Mononuclear cell (primary cell): ENCODE data around the gene ATP5PO. TPM values are rescaled to one million over a fixed set of nuclear protein-coding genes. Genes with fewer than 3 reads are reported as not detected.

Experiments used
- H3K27me3 ChIP-seq: 2 replicates; pipeline ENCODE4 v1.6.0; 2011; ENCODE audit warnings: low read length, control low read depth; ENCODE audit not compliant: insufficient read depth
- H3K4me1 ChIP-seq: 2 replicates; pipeline ENCODE4 v1.5.1; 2011; ENCODE audit warnings: mild to moderate bottlenecking, low read length, control low read depth; ENCODE audit not compliant: insufficient read depth
- H3K4me3 ChIP-seq: 2 replicates; pipeline ENCODE4 v1.5.1; 2011; ENCODE audit warnings: mild to moderate bottlenecking, low read length, moderate library complexity
- H3K9me3 ChIP-seq: 2 replicates; pipeline ENCODE4 v1.5.1; 2011; ENCODE audit warnings: low read depth, mild to moderate bottlenecking, control low read depth, low read length
- total RNA-seq: library from RNA; depleted of rRNA; stranded (reverse); fragments of >200 nt; gene quantifications from one replicate; pipeline ENCODE4 v1.2.3, GENCODE V29; 2012

The ATP5PO gene
- total RNA-seq, 1 donor: 118 TPM

DNA sequence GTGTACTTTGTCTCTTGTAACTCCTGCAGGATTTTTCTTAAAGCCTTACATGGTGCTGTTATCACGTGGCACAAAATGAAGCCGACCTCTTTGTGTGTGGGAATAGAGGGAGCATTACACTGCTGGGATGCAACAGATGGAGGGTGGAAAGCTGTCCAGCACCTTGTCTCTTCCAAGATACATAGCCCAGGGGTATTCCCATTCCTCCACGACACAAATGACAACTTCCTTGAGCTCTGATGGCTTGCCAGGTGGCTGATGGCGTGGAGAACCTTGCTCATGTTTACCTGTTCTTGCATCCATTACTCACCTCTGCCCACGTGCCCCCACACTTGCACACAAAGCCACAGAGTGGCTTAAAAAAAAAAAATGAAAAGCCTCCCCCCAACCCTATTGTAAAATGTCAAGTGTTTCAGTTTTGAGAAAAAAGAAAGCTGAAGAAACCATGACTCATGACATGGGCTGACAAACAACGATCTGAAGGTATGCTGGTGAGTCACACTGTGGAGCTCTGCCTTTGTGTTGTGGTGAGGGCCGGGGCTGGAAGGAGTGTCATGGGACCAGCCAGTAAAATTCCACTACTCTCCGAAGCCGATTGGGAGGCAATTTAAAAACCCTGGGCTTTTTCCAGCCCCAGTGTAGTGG lies 32.0 kb upstream of the ATP5PO start:
- Histone ChIP-seq H3K4me3 (no peak overlapping the region), H3K4me1 (peaks cover 67% of the 10 kb centered on the region)

GRCh38 chr21:33945652-33946270 lies 30.2 kb upstream of the ATP5PO start:
- Histone ChIP-seq H3K4me3 (no peak overlapping the region), H3K4me1 (peaks cover 52% of the 10 kb centered on the region), H3K27me3 (no peaks in the 10 kb centered on the region), H3K9me3 (no peaks in the 10 kb centered on the region)

More for the DNA sequence above, 32.0 kb upstream of the ATP5PO start:
- Histone ChIP-seq H3K27me3 (no peaks in the 10 kb centered on the region), H3K9me3 (no peaks in the 10 kb centered on the region)

DNA sequence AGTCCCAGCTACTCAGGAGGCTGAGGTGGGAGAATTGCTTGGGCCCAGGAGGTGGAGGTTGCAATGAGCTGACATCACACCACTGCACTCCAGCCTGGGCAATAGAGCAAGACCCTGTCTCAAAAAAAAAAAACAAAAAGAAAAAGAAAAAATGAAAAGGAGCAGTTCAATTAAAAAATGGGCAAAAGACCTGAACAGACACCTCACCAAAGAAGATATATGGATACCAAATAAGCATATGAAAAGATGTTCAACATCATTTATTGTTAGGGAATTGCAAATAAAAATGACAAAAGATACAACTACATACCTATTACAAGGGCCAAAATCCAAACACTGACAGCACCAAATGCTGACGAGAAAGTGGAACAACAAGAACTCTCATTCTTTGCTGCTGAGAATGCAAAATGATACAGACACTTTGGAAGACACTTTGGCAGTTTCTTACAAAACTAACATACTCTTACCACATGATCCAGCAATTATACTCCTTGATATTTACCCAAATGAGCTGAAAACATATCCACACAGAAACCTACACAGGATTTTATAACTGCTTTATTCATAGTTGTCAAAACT lies 28.7 kb upstream of the ATP5PO start:
- peaks cover 47% of the 10 kb centered on the region for H3K4me1 ChIP-seq
- no peak overlapping the region for H3K4me3 ChIP-seq
- no peaks in the 10 kb centered on the region for H3K27me3 ChIP-seq
- H3K9me3 ChIP-seq: no peaks in the 10 kb centered on the region

DNA sequence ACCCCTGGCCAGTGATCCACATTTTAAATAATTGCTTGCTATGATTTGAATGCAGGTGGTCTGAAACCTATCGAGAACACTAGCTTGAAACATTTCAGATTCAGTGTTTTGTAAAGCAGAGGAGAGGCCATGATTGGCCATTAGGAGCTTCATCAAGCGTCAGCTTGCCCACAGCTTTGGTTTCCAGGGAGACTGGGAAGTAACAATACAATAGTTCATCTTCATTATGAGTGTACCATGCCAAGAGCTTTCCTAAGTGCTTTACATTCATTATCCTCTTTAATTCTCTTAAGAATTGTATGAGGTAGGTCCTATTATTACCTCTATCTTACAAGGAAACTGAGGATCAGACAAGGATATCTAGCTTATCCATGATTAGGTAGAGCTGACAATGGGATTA lies 27.7 kb upstream of the ATP5PO start:
- H3K4me3 ChIP-seq: no peak overlapping the region
- peaks cover 43% of the 10 kb centered on the region for H3K4me1 ChIP-seq
- no peaks in the 10 kb centered on the region for H3K27me3 ChIP-seq
- H3K9me3 ChIP-seq: no peaks in the 10 kb centered on the region

DNA sequence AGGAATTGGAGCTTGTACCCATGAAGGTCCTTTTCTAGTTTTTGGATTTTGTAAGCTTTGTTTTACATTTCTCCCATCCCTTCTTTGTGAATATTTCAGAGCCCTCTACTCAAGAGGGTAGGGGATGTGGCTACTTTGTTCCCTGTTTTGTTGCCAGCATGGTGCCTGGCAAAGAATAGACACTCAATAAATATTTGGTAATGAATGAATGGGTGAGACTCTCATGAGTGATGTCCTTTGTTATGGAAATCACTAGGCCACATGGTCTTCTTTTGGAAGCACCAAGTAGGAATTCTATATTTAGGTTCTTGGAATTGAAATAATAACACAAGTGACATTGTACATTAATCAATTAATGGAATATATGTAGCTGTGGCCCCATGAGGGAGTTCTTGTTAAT lies 26.8 kb upstream of the ATP5PO start:
- Histone ChIP-seq H3K27me3 (no peaks in the 10 kb centered on the region), H3K4me1 (peaks cover 43% of the 10 kb centered on the region), H3K9me3 (no peaks in the 10 kb centered on the region), H3K4me3 (no peak overlapping the region)

DNA sequence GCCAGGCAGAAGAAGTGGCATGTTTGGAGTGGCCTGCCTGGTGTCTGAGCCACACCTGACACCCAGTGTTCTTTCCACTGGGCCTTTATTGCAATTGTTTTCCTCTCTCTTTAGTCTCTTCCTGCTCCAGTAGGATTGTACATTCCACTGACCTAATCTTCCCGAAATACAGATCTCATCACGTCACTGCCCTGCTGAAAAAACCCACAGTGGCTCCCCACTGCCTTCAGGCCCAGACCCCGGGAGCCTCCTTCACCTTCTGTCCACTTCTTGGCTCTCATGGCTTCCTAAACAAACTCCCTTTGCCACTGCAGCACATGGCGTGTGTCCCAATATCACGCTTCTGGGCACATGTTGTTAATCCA lies 25.3 kb upstream of the ATP5PO start:
- Histone ChIP-seq H3K27me3 (no peaks in the 10 kb centered on the region), H3K4me1 (peaks cover 45% of the 10 kb centered on the region), H3K9me3 (no peaks in the 10 kb centered on the region), H3K4me3 (no peak overlapping the region)

GRCh38 chr21:33940164-33940880 lies 24.7 kb upstream of the ATP5PO start:
- Histone ChIP-seq H3K9me3 (no peaks in the 10 kb centered on the region), H3K4me1 (peaks cover 46% of the 10 kb centered on the region), H3K27me3 (no peaks in the 10 kb centered on the region), H3K4me3 (no peak overlapping the region)

DNA sequence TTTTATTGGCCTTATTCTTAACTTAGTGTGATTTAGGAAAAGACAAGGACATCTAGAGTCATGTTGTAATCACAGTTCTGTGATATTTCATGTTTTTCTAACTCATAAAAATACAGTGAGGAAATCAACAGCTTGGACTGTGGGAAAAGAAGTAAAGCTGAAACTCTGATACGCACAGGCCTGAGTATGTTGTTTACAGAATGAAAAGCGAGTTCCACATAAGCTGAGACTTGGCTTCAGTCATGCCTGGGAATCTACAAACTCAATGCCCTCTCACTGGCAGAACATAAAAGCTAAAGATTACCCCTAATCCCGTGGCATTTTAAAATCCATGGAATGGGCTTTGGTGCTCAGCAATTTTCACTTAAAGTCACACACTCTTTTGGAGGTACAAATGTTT lies 23.6 kb upstream of the ATP5PO start:
- Histone ChIP-seq H3K9me3 (no peaks in the 10 kb centered on the region), H3K4me3 (no peak overlapping the region), H3K4me1 (peaks cover 52% of the 10 kb centered on the region), H3K27me3 (no peaks in the 10 kb centered on the region)

GRCh38 chr21:33938381-33938780 lies 22.8 kb upstream of the ATP5PO start:
- H3K9me3 ChIP-seq: no peaks in the 10 kb centered on the region
- peaks cover 53% of the 10 kb centered on the region for H3K4me1 ChIP-seq
- no peaks in the 10 kb centered on the region for H3K27me3 ChIP-seq
- H3K4me3 ChIP-seq: no peak overlapping the region

GRCh38 chr21:33937931-33938339 lies 22.3 kb upstream of the ATP5PO start:
- peaks cover 54% of the 10 kb centered on the region for H3K4me1 ChIP-seq
- H3K27me3 ChIP-seq: no peaks in the 10 kb centered on the region
- no peaks in the 10 kb centered on the region for H3K9me3 ChIP-seq
- no peak overlapping the region for H3K4me3 ChIP-seq

DNA sequence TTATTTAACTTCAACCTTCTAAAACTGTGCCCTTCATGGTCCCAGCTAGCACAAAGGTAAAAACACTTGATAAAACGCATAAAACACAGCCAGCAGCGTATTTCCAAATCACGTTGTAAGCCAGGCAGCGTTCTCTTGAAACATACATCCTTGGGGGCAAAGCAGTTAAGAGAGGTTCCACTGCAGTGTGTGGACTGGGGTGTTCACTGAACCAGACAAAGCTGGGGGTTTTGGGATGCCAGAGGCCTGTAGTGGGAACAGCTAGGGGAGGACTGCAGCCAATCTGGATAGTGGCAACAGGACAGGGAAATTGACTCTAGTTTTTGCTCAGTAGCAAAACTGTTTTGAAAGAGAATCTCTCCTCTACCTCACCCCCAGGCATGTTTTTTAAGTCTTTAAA lies 21.5 kb upstream of the ATP5PO start:
- Histone ChIP-seq H3K4me1 (peaks cover 62% of the 10 kb centered on the region), H3K27me3 (no peaks in the 10 kb centered on the region), H3K9me3 (no peaks in the 10 kb centered on the region), H3K4me3 (no peak overlapping the region)

DNA sequence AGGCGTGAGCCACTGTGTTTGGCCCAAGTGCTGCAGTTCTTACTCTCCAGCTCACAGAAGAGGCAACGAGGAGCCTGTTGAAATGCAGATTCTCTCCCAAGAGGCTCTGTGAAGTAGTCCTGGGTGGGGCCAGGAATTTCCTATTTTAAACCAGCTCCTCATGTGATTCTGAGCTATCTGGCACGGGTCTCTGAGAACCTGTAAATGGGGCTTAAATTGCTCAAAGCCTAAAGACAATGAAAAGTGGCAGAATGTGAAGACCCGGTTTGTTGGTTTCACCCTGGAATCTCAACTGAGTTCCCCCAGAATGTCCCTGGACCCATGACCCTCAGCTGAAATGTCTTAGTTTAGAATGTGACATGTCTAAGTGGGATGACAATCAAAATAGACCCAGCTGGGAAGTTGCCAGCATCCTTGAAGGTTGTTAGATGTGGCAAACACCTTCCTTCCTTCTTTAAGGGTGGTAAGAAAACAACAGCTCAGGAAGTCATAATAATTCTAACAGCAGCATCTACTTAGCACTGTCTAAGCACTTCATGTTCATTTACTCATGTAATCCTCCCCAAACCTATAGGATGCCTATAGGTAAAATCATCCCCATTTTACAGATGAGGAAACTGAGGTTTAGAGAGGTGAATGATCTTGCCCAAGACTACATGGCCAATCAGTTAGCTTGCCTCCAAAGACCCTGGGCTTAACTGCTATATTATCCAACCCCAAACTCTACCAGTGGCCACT lies 20.9 kb upstream of the ATP5PO start:
- no peaks in the 10 kb centered on the region for H3K9me3 ChIP-seq
- H3K4me3 ChIP-seq: no peak overlapping the region
- H3K4me1 ChIP-seq: peaks cover 68% of the 10 kb centered on the region
- no peaks in the 10 kb centered on the region for H3K27me3 ChIP-seq

DNA sequence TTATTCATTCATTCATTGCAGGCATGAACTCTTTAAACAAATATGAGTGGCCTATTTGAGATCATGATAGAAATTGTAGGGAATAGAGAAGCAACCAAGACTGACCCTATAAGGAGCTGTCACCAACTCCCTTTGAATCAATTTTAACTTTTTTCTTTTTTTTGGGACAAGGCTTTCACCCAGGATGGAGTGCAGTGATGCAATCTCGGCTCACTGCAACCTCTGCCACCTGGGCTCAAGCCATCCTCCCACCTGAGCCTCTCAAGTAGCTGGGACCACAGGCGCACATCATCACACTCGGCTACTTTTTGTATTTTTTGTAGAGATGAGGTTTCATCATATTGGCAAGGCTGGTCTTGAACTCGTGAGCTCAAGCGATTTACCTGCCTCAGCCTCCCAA lies 17.1 kb upstream of the ATP5PO start:
- H3K4me1 ChIP-seq: peaks cover 46% of the 10 kb centered on the region
- H3K9me3 ChIP-seq: no peaks in the 10 kb centered on the region
- H3K4me3 ChIP-seq: peak overlapping the region; percentile 66
- no peaks in the 10 kb centered on the region for H3K27me3 ChIP-seq

DNA sequence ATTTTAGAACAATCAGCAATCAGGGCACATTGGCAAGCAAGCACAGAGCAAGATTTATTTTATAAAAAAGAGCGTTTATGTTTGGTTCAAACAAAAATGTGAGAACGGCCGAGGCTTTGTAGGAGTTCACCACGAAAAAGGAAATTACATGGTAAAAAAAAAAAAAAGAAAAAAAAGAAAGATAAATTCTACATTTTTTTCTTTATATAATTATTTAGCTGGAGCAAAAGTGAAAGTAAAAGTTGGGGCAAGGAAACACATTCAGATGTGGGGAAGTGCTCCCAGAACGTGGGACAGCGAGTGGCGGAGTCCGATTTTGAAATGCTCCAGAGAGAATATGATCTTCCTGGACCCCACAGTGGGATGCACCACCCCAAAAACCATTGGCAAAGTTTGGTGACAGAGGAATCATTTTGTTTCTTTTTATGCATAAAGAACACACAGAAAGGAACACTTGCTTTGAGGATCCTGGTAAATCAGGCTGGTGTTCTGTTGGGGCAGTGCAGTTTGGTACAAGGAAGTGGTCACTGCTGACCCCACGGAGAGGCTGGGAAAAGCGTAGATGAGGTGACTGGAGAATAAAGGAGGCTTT lies 16.3 kb upstream of the ATP5PO start:
- no peaks in the 10 kb centered on the region for H3K27me3 ChIP-seq
- peak overlapping the region; percentile 66 for H3K4me3 ChIP-seq
- peaks cover 38% of the 10 kb centered on the region for H3K4me1 ChIP-seq
- no peaks in the 10 kb centered on the region for H3K9me3 ChIP-seq
